ENCODE results near the gene EPB41L4A. TPM values are rescaled to one million over a fixed set of nuclear protein-coding genes. Genes with fewer than 3 reads are reported as not detected.
"Not testable (repeated sequence)": the region's sequence is repeated elsewhere in the genome, so short reads cannot be mapped to it uniquely, and the experiment has no call there.

Gene EPB41L4A
- total and polyA plus RNA-seq, 11 donors = 6.4 to 34.5 (median 16.2) TPM

DNA sequence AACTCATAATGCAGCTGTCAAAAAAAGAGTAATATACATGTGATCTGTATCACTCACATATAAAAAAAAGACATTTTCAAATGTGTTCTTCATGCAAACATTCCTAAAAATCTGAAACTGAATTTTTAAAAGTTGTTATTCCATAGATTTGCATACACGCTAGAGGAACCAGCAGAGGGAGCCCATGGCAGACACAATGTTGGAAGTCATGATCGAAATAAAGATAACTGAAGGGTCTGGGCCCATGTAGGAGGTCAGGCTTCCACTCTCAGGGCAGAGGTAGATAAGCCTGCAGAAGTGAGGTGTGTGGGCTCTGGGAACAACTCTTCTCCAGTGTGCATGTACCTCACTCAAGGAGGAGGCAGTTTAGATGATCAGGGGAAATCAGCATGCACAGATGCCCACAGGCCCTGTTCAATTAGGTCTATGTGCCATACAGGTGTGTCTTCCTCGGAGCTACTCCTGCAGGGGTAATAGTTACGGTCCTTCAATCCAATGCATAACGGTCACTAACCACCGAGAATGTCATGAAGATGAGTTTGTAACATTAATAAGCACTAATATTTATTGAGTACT lies 208.6 kb downstream of the EPB41L4A start:
- no peaks in the 10 kb centered on the region for H3K27me3 ChIP-seq
- H3K27ac ChIP-seq = no peak overlapping the region
- peak in 4 of 5 donors; percentile 14 to 51 (median 26) for DNase-seq
- no peak for TF ChIP-seq POLR2A (IDR thresholded peaks at IDR 0.05)
- TF ChIP-seq, protein P1, sequence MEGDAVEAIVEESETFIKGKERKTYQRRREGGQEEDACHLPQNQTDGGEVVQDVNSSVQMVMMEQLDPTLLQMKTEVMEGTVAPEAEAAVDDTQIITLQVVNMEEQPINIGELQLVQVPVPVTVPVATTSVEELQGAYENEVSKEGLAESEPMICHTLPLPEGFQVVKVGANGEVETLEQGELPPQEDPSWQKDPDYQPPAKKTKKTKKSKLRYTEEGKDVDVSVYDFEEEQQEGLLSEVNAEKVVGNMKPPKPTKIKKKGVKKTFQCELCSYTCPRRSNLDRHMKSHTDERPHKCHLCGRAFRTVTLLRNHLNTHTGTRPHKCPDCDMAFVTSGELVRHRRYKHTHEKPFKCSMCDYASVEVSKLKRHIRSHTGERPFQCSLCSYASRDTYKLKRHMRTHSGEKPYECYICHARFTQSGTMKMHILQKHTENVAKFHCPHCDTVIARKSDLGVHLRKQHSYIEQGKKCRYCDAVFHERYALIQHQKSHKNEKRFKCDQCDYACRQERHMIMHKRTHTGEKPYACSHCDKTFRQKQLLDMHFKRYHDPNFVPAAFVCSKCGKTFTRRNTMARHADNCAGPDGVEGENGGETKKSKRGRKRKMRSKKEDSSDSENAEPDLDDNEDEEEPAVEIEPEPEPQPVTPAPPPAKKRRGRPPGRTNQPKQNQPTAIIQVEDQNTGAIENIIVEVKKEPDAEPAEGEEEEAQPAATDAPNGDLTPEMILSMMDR (IDR thresholded peaks at IDR 0.05) = peak; percentile 35 to 74 (median 66)
- H3K4me3 ChIP-seq = no peak overlapping the region
- peak in 3 of 4 donors; percentile 48 to 70 (median 68) for ATAC-seq
- H3K36me3 ChIP-seq = peaks cover 0 to 8% (median 0%) of the 10 kb centered on the region in 9 donors
- H3K9me3 ChIP-seq = no peaks in the 10 kb centered on the region
- intact Hi-C loops (cut with DNase I) = loop anchor here in 7 of 10 donors (1.0 to 10.0 kb wide), 4 partner anchors 204 to 544 kb away; partner anchors contain the start of gene EPB41L4A (in 1 of the 7)
- peaks cover 0 to 8% (median 0%) of the 10 kb centered on the region in 12 donors for H3K4me1 ChIP-seq
- 67 to 74% (median 70%) methylated on average over 6 of the region's 6 CpGs for WGBS, 4 donors

DNA sequence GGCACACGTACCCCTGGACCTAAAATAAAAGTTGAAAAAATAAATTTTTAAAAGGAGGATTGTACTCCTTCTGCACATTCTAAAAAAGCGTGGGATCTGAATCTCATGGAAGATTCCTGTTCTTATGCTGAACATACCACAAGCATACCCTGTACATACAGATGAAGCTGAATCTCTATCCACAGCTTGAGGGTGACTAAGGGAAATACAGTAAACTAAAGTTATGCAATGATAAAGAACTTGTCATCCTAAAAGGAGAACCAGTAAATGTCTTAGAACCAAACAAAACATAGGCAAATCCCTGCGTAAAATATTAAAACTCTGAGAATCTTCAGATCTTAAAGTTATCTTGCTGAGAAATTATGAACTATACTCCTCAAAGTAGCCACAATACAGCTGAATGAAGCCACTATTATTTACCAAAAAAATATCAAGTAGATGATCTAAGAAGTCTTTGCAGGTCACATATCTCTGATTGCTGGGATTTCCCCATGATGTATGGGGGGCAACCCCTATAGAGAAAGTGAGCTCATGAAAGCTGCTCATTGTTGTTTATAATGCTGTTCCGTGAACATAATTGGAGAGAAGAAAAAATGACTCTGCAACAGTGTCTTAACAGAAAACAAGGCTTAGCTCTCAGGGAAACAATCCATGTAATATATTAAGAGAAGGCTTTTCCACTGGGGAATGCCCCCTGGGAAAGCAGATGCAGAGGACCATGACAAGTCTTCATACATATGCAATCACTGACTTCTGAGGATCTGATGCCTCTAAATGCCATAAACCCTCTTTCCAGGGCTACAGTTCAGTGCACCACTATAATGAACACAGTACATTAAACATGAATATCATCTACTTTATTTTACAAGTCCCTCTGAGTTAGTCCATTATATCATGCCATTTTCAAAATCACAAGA lies 210.1 kb downstream of the EPB41L4A start:
- H3K9me3 ChIP-seq = no peaks in the 10 kb centered on the region
- 92 to 95% (median 93%) methylated on average over 4 of the region's 4 CpGs for WGBS, 4 donors

DNA sequence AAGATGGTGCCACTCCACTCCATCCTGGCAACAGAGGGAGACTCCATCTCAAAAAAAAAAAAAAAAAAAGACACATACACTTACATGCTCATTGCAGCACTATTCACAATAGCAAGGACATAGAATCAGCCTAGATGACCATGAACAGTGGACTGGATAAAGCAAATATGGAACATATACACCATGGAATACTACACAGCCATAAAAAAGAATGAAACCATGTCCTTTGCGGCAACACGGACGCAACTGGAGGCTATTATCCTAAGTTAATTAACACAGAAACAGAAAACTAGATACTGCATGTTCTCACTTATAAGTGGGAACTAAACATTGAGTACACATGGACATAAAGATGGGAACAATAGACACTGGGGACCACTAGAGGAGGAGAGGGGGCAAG lies 210.9 kb downstream of the EPB41L4A start:
- peaks cover 0 to 25% (median 13%) of the 10 kb centered on the region in 9 donors for H3K36me3 ChIP-seq
- H3K9me3 ChIP-seq, H3K27ac ChIP-seq, H3K27me3 ChIP-seq, H3K4me3 ChIP-seq, DNase-seq, H3K4me1 ChIP-seq, ATAC-seq: not testable (repeated sequence)
- WGBS, 4 donors = 92 to 99% (median 98%) methylated on average over 3 of the region's 3 CpGs
- intact Hi-C loops (cut with DNase I) = loop anchor here in 4 of 10 donors (5.0 to 10.0 kb wide), 3 partner anchors 214 to 317 kb away; no protein-coding TSS in a partner anchor

More for the DNA sequence above, 210.1 kb downstream of the EPB41L4A start:
- intact Hi-C loops (cut with DNase I) = loop anchor here in 5 of 10 donors (1.0 to 10.0 kb wide), 4 partner anchors 211 to 316 kb away; no protein-coding TSS in a partner anchor
- H3K36me3 ChIP-seq = peaks cover 0 to 17% (median 7%) of the 10 kb centered on the region in 9 donors
- ATAC-seq (no peak), DNase-seq (no peak)
- H3K27me3 ChIP-seq = no peaks in the 10 kb centered on the region
- H3K27ac ChIP-seq = no peak overlapping the region
- peaks cover 0 to 9% (median 0%) of the 10 kb centered on the region in 12 donors for H3K4me1 ChIP-seq
- TF ChIP-seq POLR2A (IDR thresholded peaks at IDR 0.05) = no peak
- TF ChIP-seq, protein P1 (IDR thresholded peaks at IDR 0.05) = no peak
- no peak overlapping the region for H3K4me3 ChIP-seq

DNA sequence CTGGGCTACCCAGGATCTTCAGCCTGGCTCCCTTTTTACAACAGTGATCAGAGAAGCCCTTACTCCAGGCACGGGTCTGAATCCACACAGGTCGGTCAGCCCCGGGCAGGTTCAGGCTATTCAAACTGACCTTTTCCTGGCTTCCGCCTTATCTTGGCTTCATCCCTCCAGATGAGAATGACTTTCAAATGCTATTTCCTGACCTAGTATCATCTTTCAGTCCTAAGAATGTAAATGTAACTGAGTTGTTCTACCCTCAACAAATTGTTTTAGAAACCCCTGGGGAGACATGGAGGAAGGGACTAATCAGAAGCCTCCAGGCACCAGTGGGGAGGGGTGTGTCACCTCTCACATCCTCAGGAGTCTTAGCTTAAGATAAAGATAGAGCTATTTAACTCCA lies 213.2 kb downstream of the EPB41L4A start:
- WGBS, 4 donors = 39 to 49% (median 41%) methylated on average over 4 of the region's 4 CpGs
- ATAC-seq = peak in 1 of 4 donors; percentile 62
- intact Hi-C loops (cut with DNase I) = loop anchor here in 4 of 10 donors (5.0 to 10.0 kb wide), 3 partner anchors 216 to 319 kb away; no protein-coding TSS in a partner anchor

More for the DNA sequence above, 213.2 kb downstream of the EPB41L4A start:
- Histone ChIP-seq H3K27ac (no peak overlapping the region), H3K4me1 (peaks cover 0 to 9% (median 0%) of the 10 kb centered on the region in 12 donors), H3K36me3 (peaks cover 0 to 48% (median 28%) of the 10 kb centered on the region in 9 donors), H3K9me3 (no peaks in the 10 kb centered on the region), H3K27me3 (no peaks in the 10 kb centered on the region), H3K4me3 (no peak overlapping the region)
- TF ChIP-seq, protein P1 (IDR thresholded peaks at IDR 0.05) = no peak
- no peak for TF ChIP-seq POLR2A (IDR thresholded peaks at IDR 0.05)
- DNase-seq = no peak
